Stimulated activated naive CD8-positive, alpha-beta T cell treated with anti-CD3 and anti-CD28 coated beads, Interleukin-15, Interleukin-2, amounts not matched to agents 100 ng/mL and 50 ng/mL, for 24 hours (primary cell): ENCODE results near the gene PTGER1.

Experiments used
- H3K27ac Mint-ChIP-seq: one replicate; pipeline ENCODE4 v1.8.0; 2021; ENCODE audit warnings: mild to moderate bottlenecking, mixed read lengths
- H3K27me3 Mint-ChIP-seq: one replicate; pipeline ENCODE4 v1.8.0; 2021; ENCODE audit warnings: mixed read lengths
- H3K36me3 Mint-ChIP-seq: one replicate; pipeline ENCODE4 v1.8.0; 2021; ENCODE audit warnings: low read depth, mixed read lengths
- H3K4me1 Mint-ChIP-seq: one replicate; pipeline ENCODE4 v1.8.0; 2021; ENCODE audit warnings: low read depth, mixed read lengths
- H3K4me3 Mint-ChIP-seq: one replicate; pipeline ENCODE4 v1.8.0; 2021; ENCODE audit warnings: mild to moderate bottlenecking, mixed read lengths
- H3K9me3 Mint-ChIP-seq: one replicate; pipeline ENCODE4 v1.8.0; 2021; ENCODE audit warnings: mixed read lengths

PTGER1 gene

GRCh38 chr19:14475251-14476073, at the start of gene PTGER1:
TSS of gene PTGER1 (minus strand) at chr19:14475354. CDS start at chr19:14474320, 1,034 bp downstream.
- no peak within 1 kb of the TSS for H3K27ac Mint-ChIP-seq
- H3K27me3 Mint-ChIP-seq, result peaks cover 14% of the 10 kb centered on the region
- peak within 1 kb of the TSS; percentile 40 for H3K4me3 Mint-ChIP-seq
- H3K4me1 Mint-ChIP-seq, result peaks cover 30% of the 10 kb centered on the region
- H3K9me3 Mint-ChIP-seq, result no peaks in the 10 kb centered on the region
- H3K36me3 Mint-ChIP-seq, result no peaks in the 10 kb centered on the region

GRCh38 chr19:14520543-14520942, 45.4 kb upstream of the PTGER1 start:
- Mint-ChIP-seq H3K9me3 (no peaks in the 10 kb centered on the region), H3K27ac (peak overlapping the region; percentile 92), H3K27me3 (no peaks in the 10 kb centered on the region), H3K36me3 (peaks cover 19% of the 10 kb centered on the region), H3K4me3 (no peak overlapping the region), H3K4me1 (peaks cover 63% of the 10 kb centered on the region)

- Mint-ChIP-seq H3K27ac (peak overlapping the region; percentile 92), H3K27me3 (no peaks in the 10 kb centered on the region), H3K4me3 (peak overlapping the region; percentile 90), H3K36me3 (peaks cover 25% of the 10 kb centered on the region), H3K4me1 (peaks cover 69% of the 10 kb centered on the region), H3K9me3 (no peaks in the 10 kb centered on the region)
These were observed 44.8 kb upstream of the PTGER1 start for GRCh38 chr19:14519860-14520407.

- Mint-ChIP-seq H3K4me3 (peak overlapping the region; percentile 90), H3K27me3 (no peaks in the 10 kb centered on the region), H3K36me3 (peaks cover 31% of the 10 kb centered on the region), H3K4me1 (peaks cover 75% of the 10 kb centered on the region), H3K9me3 (no peaks in the 10 kb centered on the region), H3K27ac (peak overlapping the region; percentile 92)
These were observed 44.2 kb upstream of the PTGER1 start for GRCh38 chr19:14519245-14519859.

GRCh38 chr19:14517840-14518505, 42.8 kb upstream of the PTGER1 start, which contains the start of gene DNAJB1:
TSS of gene DNAJB1 (minus strand) at chr19:14518397. CDS start at chr19:14518349, 48 bp downstream.
- Mint-ChIP-seq H3K9me3 (no peaks in the 10 kb centered on the region), H3K27me3 (no peaks in the 10 kb centered on the region), H3K36me3 (peaks cover 39% of the 10 kb centered on the region), H3K4me1 (peaks cover 66% of the 10 kb centered on the region), H3K27ac (peak within 1 kb of the TSS; percentile 92), H3K4me3 (peak within 1 kb of the TSS; percentile 90)

GRCh38 chr19:14517446-14517839, 42.3 kb upstream of the PTGER1 start:
- H3K4me1 Mint-ChIP-seq, result peaks cover 61% of the 10 kb centered on the region
- H3K27ac Mint-ChIP-seq, result peak overlapping the region; percentile 90
- no peaks in the 10 kb centered on the region for H3K27me3 Mint-ChIP-seq
- no peaks in the 10 kb centered on the region for H3K9me3 Mint-ChIP-seq
- peaks cover 39% of the 10 kb centered on the region for H3K36me3 Mint-ChIP-seq
- H3K4me3 Mint-ChIP-seq, result peak overlapping the region; percentile 90

- Mint-ChIP-seq H3K4me3 (peak overlapping the region; percentile 90), H3K27me3 (no peaks in the 10 kb centered on the region), H3K9me3 (no peaks in the 10 kb centered on the region), H3K27ac (peak overlapping the region; percentile 90), H3K4me1 (peaks cover 55% of the 10 kb centered on the region), H3K36me3 (peaks cover 39% of the 10 kb centered on the region)
These were observed 41.7 kb upstream of the PTGER1 start for GRCh38 chr19:14516746-14517438.

GRCh38 chr19:14516048-14516534, 40.9 kb upstream of the PTGER1 start:
- Mint-ChIP-seq H3K27ac (peak overlapping the region; percentile 90), H3K9me3 (no peaks in the 10 kb centered on the region), H3K4me3 (peak overlapping the region; percentile 90), H3K36me3 (peaks cover 39% of the 10 kb centered on the region), H3K4me1 (peaks cover 51% of the 10 kb centered on the region), H3K27me3 (no peaks in the 10 kb centered on the region)

GRCh38 chr19:14515501-14516047, 40.4 kb upstream of the PTGER1 start:
- H3K4me1 Mint-ChIP-seq, result peaks cover 56% of the 10 kb centered on the region

GRCh38 chr19:14514215-14514863, 39.2 kb upstream of the PTGER1 start:
- no peaks in the 10 kb centered on the region for H3K9me3 Mint-ChIP-seq
- H3K27me3 Mint-ChIP-seq, result no peaks in the 10 kb centered on the region
- peaks cover 52% of the 10 kb centered on the region for H3K4me1 Mint-ChIP-seq
- peak overlapping the region; percentile 43 for H3K27ac Mint-ChIP-seq
- H3K4me3 Mint-ChIP-seq, result peak overlapping the region; percentile 90
- H3K36me3 Mint-ChIP-seq, result peaks cover 39% of the 10 kb centered on the region

More at GRCh38 chr19:14515501-14516047, 40.4 kb upstream of the PTGER1 start:
- Mint-ChIP-seq H3K4me3 (peak overlapping the region; percentile 90), H3K27ac (peak overlapping the region; percentile 90), H3K36me3 (peaks cover 39% of the 10 kb centered on the region), H3K9me3 (no peaks in the 10 kb centered on the region), H3K27me3 (no peaks in the 10 kb centered on the region)

GRCh38 chr19:14512406-14512961, 37.3 kb upstream of the PTGER1 start:
- no peaks in the 10 kb centered on the region for H3K9me3 Mint-ChIP-seq
- no peak overlapping the region for H3K4me3 Mint-ChIP-seq
- no peak overlapping the region for H3K27ac Mint-ChIP-seq
- H3K4me1 Mint-ChIP-seq, result peaks cover 53% of the 10 kb centered on the region
- H3K27me3 Mint-ChIP-seq, result no peaks in the 10 kb centered on the region
- peaks cover 39% of the 10 kb centered on the region for H3K36me3 Mint-ChIP-seq

- Mint-ChIP-seq H3K9me3 (no peaks in the 10 kb centered on the region), H3K4me3 (no peak overlapping the region)
These were observed 36.1 kb upstream of the PTGER1 start for GRCh38 chr19:14511229-14511593.

More at GRCh38 chr19:14511229-14511593, 36.1 kb upstream of the PTGER1 start:
- H3K36me3 Mint-ChIP-seq, result peaks cover 27% of the 10 kb centered on the region
- no peaks in the 10 kb centered on the region for H3K27me3 Mint-ChIP-seq
- H3K4me1 Mint-ChIP-seq, result peaks cover 58% of the 10 kb centered on the region
- H3K27ac Mint-ChIP-seq, result peak overlapping the region; percentile 57
